NCI-H510A treated with DMSO at 0.1 percent for 48 hours (cell line): ENCODE results near the gene NUDT8.
"Not testable (repeated sequence)": the region's sequence is repeated elsewhere in the genome, so short reads cannot be mapped to it uniquely, and the experiment has no call there.

Experiments used
- DNase-seq: peaks from one replicate; lab custom pipeline; 2025; lab: John Stamatoyannopoulos, UW

Gene NUDT8

GRCh38 chr11:67611704-67612587 lies 17.8 kb downstream of the NUDT8 start:
- no peak for DNase-seq

DNA sequence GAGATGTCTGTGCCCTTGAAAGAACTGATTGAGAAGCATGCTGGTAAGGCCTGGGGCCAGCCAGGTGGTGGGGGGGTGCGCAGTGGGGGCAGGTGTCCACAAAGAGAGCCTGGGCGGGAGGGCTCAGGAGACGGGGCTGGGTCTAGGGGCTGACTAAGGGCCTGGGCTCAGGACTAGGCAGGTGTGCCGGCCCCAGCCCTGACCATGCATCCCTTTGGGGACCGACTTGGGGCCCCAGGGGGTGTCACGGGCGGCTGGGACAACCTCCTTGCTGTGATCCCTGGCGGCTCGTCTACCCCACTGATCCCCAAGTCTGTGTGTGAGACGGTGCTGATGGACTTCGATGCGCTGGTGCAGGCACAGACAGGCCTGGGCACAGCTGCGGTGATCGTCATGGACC lies 18.6 kb downstream of the NUDT8 start:
- DNase-seq: no peak

DNA sequence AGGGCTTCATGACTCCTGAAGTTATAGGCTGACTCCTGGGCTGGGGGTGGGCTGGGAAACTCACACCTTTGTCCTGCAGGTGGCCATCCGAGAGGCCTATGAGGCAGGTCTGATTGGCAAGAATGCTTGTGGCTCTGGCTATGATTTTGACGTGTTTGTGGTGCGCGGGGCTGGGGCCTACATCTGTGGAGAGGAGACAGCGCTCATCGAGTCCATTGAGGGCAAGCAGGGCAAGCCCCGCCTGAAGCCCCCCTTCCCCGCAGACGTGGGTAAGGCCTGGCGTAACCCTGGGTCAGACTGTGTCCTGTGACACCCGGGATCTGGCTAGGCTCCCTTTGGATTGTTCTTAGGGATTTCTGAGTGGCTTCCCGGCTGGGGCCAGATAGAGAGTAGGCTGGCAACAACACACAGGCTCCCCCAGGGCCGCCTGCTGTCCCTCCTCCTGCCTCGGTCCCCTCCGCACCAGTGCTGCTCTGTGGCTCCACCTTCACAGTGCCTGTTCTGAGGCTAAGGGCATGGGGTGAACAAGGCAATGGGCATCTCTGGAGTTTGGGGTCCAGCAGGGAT lies 19.4 kb downstream of the NUDT8 start:
- no peak for DNase-seq

DNA sequence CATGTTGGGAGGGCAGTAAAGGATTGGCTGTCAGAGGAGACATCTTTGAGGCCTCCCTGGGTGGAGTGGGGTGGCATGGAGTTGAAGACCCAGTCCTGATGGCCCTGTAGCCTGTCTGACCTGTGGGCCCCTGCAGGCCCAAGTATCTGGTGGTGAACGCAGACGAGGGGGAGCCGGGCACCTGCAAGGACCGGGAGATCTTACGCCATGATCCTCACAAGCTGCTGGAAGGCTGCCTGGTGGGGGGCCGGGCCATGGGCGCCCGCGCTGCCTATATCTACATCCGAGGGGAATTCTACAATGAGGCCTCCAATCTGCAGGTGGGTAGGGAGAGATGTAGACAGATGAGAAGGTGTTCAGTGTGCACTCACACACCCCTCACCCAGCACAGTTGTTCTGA lies 20.4 kb downstream of the NUDT8 start:
- no peak for DNase-seq

- DNase-seq: no peak
Measured at GRCh38 chr11:67608486-67608885, 21.3 kb downstream of the NUDT8 start.

DNA sequence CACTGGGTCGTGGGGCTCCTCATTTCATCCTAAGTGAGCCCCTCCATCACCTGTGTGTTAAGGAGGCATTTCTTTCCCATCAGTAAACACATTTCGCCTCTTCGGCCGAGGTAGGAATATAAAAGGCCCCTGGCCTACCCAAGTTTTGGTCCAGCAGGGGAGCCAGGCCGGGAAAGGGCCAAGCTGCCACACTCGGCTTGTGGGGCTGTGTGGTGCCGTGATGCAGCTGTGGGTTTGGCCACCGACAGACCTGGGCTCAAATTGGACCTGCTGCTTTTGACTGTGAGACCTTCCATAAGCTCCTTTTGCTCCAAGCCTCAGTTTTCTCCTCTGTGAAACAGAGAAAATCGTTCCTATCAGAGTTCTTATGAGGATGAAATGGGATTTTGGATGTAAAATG lies 22.2 kb downstream of the NUDT8 start:
- DNase-seq: no peak

GRCh38 chr11:67606492-67607295 lies 23.0 kb downstream of the NUDT8 start, which contains the start of gene NDUFV1:
Gene NDUFV1, plus strand, starts transcription at chr11:67606936. Its CDS starts 69 bp downstream, at chr11:67607005.
- peak; percentile 97 for DNase-seq

DNA sequence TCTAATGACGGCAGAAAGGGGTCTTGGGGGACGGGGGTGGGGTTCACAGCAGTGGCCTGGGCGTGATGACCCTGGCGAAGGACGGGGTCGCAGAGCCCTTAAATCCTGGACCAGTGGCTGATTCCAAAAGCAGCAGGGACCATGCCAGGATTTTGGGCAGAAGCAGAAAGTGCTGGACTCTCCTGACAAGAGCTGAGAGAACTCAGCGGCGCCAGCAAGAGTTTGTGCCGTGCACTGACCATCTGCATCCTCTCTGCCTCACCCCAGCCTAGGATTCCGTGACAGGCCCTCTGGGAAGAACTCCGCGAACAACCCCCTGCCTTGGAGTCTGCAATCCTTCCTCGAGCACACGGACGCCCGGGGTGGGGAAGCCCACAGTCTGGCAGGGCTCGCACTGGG lies 23.6 kb downstream of the NUDT8 start:
- no peak for DNase-seq

DNA sequence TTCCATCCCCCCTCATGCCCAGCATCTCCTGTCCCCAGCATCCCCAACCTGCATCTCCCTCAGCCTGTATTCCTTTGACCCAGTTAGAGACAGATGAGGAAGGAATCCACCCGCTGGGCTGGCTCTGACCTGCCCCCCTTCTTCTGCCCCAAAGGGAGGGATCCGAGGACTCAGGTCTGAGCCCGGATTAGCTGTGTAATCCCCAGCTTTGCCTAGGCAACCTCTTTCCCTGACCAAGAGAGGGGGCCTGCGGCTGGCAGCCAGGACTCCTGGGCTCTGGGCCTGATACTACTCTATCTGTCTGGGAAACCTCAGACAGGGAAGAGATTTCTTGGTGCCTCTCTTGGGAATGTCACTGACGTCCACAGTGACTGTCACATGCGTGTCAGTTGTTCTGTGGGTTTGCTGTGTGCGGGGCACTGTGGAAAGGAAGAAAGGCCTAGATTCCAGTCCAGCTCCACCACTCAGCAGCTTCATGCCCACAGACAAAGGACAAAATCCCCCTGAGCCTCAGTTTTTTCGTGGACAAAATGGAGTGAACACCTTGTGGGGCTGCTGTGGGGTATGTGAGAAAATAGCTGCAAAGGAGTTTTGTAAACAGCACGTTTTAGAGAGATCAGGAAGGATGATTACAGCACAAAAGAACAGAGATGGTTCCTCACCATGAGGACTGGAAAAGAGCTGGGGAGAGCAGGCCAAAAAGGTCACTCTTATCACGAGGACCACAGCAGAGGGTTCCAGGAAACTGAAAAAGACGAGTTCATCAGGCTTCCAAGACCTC lies 24.3 kb downstream of the NUDT8 start:
- DNase-seq: no peak

- DNase-seq: no peak
Measured at GRCh38 chr11:67604815-67605214, 24.9 kb downstream of the NUDT8 start.

DNA sequence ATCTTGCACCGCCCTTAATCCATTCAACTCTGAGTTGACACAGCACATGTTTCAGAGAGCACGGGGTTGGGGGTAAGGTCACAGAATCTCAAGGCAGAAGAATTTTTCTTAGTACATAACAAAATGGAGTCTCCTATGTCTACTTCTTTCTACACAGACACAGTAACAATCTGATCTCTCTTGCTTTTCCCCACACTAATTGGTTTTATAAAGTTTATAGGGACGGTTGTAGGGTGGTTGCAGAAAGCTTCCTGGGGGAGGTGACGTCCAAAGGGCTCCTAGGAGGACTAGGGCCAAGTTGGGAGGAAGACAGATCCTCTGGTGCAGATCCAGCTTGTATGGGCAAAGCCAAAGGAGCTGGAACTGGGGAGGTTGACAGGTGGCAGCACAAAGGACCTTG lies 25.6 kb downstream of the NUDT8 start:
- not testable (repeated sequence) for DNase-seq

- DNase-seq: no peak
Measured at GRCh38 chr11:67601098-67601497, 28.6 kb downstream of the NUDT8 start.

DNA sequence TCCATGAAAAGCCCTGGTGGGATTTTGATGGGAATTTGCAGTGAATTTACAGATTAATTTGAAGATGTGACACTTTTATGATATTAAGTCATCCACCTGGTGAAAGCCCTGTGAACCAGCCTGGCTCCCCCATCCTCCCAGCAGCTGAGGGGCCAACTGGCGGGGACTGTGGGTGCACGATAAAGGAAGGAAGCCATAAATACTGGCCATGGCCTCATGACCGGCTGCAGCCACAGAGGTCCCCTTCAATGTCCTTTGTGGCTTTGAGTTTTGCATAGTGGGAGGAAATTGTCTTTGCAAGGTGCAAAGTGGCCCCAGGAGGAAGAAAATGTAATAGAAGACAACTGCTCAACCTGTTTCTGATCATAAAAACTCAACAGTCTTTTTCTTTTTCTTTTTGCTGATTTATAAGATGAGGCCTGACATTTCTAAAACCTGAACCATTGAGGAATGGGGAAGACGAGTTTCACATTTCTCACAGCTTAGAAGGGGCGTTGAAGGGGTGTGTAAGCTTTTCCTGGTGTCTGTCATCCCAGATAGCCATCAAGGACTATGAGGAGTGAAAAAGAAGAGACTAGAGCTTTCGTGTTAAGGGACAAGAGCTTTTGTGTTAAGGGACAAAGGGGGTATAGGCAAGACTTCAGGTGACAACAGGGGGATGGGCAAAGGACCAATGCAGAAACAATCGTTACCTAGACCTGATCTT lies 29.3 kb downstream of the NUDT8 start:
- DNase-seq: no peak

GRCh38 chr11:67599149-67599548 lies 30.6 kb downstream of the NUDT8 start:
- DNase-seq: no peak

DNA sequence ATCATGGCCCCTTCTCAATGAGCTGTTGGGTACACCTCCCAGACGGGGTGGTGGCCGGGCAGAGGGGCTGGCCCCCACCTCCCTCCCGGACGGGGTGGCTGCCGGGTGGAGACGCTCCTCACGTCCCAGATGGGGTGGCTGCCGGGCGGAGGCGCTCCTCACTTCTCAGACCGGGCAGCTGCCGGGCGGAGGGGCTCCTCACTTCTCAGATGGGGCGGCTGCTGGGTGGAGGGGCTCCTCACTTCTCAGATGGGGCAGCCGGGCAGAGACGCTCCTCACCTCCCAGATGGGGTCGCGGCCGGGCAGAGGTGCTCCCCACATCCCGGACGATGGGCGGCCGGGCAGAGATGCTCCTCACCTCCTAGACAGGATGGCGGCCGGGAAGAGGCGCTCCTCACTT lies 31.8 kb downstream of the NUDT8 start:
- not testable (repeated sequence) for DNase-seq

DNA sequence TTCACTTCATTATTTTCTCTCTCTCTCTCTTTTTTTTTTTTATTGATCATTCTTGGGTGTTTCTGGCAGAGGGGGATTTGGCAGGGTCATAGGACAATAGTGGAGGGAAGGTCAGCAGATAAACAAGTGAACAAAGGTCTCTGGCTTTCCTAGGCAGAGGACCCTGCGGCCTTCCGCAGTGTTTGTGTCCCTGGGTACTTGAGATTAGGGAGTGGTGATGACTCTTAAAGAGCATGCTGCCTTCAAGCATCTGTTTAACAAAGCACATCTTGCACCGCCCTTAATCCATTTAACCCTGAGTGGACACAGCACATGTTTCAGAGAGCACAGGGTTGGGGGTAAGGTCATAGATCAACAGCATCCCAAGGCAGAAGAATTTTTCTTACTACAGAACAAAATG lies 32.3 kb downstream of the NUDT8 start:
- DNase-seq: not testable (repeated sequence)

DNA sequence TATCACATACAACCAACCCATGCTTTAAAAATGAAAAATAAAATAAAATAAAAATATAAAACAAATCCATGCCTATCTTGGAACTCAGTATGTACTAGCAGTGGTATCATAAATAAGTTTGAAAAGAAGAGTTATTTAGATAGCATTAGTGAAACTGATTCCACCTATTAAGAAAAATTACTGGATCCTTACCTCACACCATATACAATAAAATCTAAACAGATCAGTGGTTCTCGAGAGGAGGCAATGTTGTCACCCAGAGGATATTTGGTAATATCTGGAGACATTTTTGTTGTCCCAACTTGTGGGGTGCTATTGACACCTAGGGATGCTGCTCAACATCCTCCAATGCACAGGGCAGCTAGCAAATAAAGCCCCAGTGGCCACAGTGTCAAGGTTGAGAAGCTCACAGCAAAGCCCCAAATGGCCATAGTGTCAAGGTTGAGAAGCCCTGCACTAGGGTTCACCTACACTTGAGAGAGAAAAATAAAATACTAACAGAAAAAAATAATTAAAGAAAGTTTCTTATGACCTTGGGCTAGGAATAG lies 32.9 kb downstream of the NUDT8 start:
- DNase-seq: no peak

- DNase-seq: no peak
Measured at GRCh38 chr11:67594480-67594879, 35.3 kb downstream of the NUDT8 start.

- no peak for DNase-seq
Measured at GRCh38 chr11:67593565-67593905, 36.2 kb downstream of the NUDT8 start.

- DNase-seq: peak; percentile 76
Measured at GRCh38 chr11:67592880-67593564, 36.7 kb downstream of the NUDT8 start.
